GM18873 (cell line): Measurements from ENCODE around the gene TP53BP2.
"Not testable (repeated sequence)": the region's sequence is repeated elsewhere in the genome, so short reads cannot be mapped to it uniquely, and the experiment has no call there.

Experiments used
- ATAC-seq: cut with Tn5 transposase; IDR thresholded peaks from one replicate; pipeline ENCODE4 v1.9.1; 2021; ENCODE audit warnings: mild to moderate bottlenecking, moderate library complexity, moderate number of reproducible peaks; ENCODE audit not compliant: unreplicated experiment, low FRiP score

The TP53BP2 gene

GRCh38 chr1:223834660-223835263 lies 11.0 kb downstream of the TP53BP2 start:
- no peak for ATAC-seq

GRCh38 chr1:223833948-223834347 lies 11.8 kb downstream of the TP53BP2 start:
- ATAC-seq: no peak

- ATAC-seq: no peak
Observed at GRCh38 chr1:223832637-223832943, 13.2 kb downstream of the TP53BP2 start.

GRCh38 chr1:223831755-223832636 lies 13.8 kb downstream of the TP53BP2 start:
- ATAC-seq: no peak

- no peak for ATAC-seq
Observed at GRCh38 chr1:223829678-223830077, 16.1 kb downstream of the TP53BP2 start.

GRCh38 chr1:223828162-223828848 lies 17.4 kb downstream of the TP53BP2 start:
- no peak for ATAC-seq

- no peak for ATAC-seq
Observed at GRCh38 chr1:223827193-223827663, 18.5 kb downstream of the TP53BP2 start.

- ATAC-seq: no peak
Observed at GRCh38 chr1:223825767-223826748, 19.7 kb downstream of the TP53BP2 start.

GRCh38 chr1:223824712-223825111 lies 21.0 kb downstream of the TP53BP2 start:
- no peak for ATAC-seq

GRCh38 chr1:223824287-223824686 lies 21.5 kb downstream of the TP53BP2 start:
- ATAC-seq: no peak

GRCh38 chr1:223820971-223821370 lies 24.8 kb downstream of the TP53BP2 start:
- no peak for ATAC-seq

- ATAC-seq: no peak
Observed at GRCh38 chr1:223820515-223820858, 25.3 kb downstream of the TP53BP2 start.

GRCh38 chr1:223819730-223820514 lies 25.8 kb downstream of the TP53BP2 start:
- ATAC-seq: no peak

GRCh38 chr1:223817265-223817664 lies 28.5 kb downstream of the TP53BP2 start:
- ATAC-seq: not testable (repeated sequence)

GRCh38 chr1:223815865-223816264 lies 29.9 kb downstream of the TP53BP2 start:
- ATAC-seq: no peak

GRCh38 chr1:223815020-223815853 lies 30.5 kb downstream of the TP53BP2 start:
- ATAC-seq: no peak

GRCh38 chr1:223813645-223814044 lies 32.1 kb downstream of the TP53BP2 start:
- ATAC-seq: no peak

- no peak for ATAC-seq
Observed at GRCh38 chr1:223811634-223812101, 34.1 kb downstream of the TP53BP2 start.

- ATAC-seq: no peak
Observed at GRCh38 chr1:223810586-223810985, 35.2 kb downstream of the TP53BP2 start.
